Activated gamma-delta T cell treated with Interleukin-2 at 50 U/mL for 16 hours (primary cell): ENCODE data around the gene TMUB1.
A peak's percentile ranks its signal among the peaks of the same experiment; 100 is the strongest.

Experiments used
- DNase-seq: peaks from one replicate; pipeline ENCODE4 v3.0.0-alpha.2; 2020

Gene TMUB1

DNA sequence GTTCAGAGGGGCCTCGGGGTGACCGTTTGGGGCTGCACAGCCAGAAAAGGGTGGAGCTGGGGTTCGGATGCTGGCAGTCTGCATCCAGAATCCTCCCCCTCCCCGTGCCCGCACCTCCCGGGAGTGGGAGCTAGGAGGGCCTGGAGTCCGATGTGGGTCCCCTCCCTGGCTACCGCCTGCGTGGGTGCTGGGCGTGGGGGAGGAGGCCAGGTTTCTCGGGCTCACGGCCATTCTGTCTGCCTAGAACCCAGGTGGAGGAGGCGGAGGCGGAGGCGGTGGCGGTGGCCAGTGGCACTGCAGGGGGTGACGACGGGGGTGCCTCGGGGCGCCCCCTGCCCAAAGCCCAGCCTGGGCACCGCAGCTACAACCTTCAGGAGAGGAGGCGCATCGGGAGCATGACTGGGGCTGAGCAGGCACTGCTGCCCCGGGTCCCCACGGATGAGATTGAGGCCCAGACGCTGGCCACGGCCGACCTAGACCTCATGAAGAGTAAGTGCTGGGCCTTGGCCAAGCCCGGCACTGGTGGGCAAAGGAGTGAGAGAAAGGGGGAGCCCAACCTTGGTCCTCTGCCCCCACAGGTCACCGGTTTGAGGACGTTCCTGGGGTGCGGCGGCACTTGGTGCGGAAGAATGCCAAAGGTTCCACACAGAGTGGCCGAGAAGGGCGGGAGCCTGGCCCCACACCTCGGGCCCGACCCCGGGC lies 16.9 kb downstream of the TMUB1 start:
- DNase-seq = no peak

DNA sequence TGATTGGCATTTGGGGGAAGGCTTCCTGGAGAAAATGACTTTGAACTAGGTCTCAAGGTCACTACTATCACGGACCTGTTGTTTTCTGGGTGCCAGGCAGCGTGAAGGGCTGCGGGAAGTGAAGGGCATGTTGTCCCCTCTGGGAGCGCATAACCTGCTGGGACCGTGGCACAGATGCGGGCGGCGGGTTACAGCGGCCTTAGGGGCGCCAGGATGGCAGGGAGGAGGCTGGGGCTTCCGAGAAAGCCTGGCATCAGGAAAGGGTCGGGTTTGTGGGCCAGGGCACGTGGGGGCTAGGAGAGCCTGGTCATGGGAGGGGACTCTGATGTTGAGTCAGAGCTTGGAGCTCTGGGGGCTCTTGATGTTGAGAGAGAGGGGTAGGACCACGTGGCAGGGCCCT lies 17.8 kb downstream of the TMUB1 start:
- no peak for DNase-seq

GRCh38 chr7:151064993-151065392 lies 18.3 kb downstream of the TMUB1 start:
- no peak for DNase-seq

GRCh38 chr7:151064454-151064853 lies 18.8 kb downstream of the TMUB1 start:
- no peak for DNase-seq

- DNase-seq = no peak
Measured at GRCh38 chr7:151063212-151063561, 20.1 kb downstream of the TMUB1 start.

DNA sequence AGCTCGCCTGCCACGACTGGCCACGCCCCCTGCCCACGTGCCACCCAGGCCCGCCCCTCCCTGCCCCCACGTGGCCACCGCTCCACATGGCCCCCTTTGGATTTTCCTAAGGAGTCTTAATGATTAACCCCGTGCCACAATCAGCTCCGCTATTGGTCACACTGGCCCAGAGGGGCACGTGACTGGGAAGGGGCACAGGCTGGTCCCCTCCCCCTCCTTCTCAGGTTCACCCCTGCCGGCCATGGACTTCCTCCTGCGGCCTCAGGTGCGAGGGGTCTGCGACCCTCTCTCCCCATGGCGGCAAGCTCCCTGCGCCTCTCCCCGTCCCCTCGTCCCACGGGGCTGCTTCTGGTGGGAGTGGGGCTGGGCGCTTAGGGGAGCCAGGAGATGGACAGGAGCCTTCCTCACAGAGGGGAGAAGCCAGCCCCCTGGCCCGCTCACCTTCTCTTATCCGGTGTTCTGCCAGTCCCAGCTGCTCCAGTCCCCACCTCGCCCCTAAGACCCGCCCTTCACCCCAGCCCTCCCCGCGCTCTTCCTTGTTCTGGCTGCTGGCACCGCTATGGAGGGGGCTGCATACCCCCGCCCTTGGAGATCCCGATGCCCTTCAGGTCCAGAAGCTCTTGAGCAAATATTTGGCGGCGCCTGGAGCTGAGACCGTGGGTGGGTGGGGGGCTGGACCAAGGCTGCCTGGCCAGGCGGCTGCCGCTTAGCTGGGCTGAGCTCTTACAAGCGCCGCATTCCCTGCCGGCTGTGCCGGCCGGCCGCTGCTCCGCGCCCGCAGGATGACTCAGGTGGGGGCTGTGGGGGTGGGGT lies 20.7 kb downstream of the TMUB1 start:
- DNase-seq = no peak

DNA sequence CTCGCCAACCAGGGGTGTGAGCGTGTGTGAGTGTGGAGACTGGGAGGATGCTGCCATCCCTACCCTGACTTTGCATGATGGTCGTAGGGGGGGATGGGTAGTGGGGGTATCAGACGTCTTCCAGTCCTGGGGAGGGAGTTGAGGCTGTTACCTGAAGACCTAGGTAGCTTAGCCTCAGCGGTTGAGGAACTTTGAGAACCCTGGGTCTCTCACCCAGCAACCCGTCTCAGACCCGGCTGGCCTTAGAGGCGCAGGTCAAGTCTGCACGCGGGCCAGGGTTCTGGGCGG lies 21.2 kb downstream of the TMUB1 start:
- DNase-seq = no peak

- no peak for DNase-seq
Measured at GRCh38 chr7:151061213-151062110, 21.8 kb downstream of the TMUB1 start.

- no peak for DNase-seq
Measured at GRCh38 chr7:151060416-151061212, 22.7 kb downstream of the TMUB1 start.

GRCh38 chr7:151060113-151060415 lies 23.2 kb downstream of the TMUB1 start:
- DNase-seq = no peak

- peak; percentile 67 for DNase-seq
Measured at GRCh38 chr7:151059367-151060112, 23.8 kb downstream of the TMUB1 start, which contains the start of gene SLC4A2. TSS of gene SLC4A2 (plus strand) at chr7:151059589. CDS start at chr7:151061988, 2,399 bp downstream.

DNA sequence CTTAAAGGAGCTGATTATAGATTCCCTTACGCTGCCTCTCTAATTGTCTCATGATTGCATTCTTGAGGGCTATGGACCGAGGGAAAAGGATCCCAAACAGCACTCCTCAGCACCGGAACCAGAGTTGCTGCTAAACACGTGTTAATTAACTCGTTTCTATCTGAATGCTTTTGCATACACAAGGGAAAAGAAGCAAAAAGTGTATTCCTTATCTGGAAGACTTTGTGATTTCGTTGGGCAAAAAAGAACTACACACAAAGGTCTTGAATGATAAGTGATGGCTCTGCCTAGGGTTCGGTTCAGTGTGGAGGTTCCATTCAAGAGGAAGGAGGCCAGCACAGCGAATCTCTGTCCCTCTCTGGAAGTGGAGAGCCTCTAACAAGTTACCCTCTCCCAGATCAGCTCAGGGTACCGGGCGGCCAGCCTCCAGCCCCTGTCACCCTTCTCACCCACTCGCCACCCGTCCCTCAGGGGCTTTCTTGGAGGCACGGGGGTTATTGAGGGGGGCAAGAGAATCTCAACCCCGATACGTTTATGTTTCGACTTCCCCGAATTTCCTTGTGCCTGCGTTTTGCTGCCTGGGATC lies 24.4 kb downstream of the TMUB1 start:
- DNase-seq = no peak

DNA sequence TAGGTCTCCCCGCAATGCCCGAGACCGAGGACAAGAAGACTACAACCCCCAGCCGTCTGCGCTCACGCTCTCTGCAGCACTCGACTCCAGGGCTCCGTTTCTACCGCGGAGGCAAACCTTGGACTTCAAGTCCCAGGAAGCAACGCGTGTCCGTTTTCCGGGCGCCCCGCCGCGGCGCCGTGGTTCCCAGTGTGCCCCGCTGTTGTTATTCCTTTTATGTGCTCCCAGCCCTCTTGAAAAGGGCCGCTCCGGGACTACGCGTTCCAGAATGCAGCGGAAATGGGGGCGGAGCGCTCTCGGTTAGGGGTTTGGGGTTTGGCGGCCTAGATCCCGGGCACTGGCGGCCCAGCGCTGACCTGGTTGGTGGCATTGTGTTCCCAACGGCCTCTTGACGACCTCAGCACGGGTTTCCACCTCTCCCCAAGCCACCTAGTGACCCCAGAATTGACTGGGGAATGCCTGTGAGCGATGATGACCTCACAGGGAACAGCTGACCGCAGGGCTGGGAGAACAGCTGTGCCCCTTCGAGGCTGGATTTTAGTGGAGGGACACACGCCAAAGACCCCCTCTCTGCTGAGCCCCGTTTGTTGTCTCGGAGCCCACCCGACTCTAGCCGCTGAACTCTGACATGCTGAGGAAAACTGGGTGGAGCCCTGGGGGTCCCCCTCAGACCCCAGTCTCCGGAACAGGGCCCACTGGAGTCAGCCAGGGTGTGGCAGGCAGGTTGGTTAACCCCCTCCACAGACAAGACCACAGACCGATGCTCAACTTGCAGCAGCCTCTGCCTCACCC lies 25.1 kb downstream of the TMUB1 start:
- DNase-seq = peak; percentile 96

DNA sequence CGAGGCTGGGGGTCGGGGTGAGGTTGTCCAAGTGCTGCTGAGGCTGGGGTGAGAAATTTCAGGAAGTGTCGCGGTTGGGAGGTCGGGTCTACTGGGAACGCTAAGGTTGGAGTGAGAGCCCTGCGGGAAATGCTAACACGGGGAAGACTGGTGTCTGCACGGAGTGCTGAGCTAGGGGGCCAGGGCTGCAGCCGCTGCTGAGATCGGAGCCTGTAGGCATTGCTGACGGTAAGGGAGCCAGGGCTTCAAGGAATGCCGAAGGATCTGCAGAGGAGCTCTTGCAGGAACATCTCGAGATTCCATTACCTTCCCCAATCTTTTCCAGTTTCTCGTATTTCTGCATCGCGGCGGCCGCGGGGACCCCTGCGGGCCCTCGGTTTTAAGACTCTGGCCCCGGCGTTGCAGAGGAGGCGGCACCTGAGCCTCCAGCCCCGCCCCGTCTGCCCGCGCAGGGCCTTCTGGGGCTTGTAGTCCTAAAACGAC lies 25.7 kb downstream of the TMUB1 start, which contains the start of gene CDK5:
Gene CDK5 (minus strand): TSS at position 392 of the 483 bp plus-strand sequence. CDS start 49 bp downstream, at position 343.
- peak; percentile 20 for DNase-seq

- no peak for DNase-seq
Measured at GRCh38 chr7:151056666-151057505, 26.4 kb downstream of the TMUB1 start.

DNA sequence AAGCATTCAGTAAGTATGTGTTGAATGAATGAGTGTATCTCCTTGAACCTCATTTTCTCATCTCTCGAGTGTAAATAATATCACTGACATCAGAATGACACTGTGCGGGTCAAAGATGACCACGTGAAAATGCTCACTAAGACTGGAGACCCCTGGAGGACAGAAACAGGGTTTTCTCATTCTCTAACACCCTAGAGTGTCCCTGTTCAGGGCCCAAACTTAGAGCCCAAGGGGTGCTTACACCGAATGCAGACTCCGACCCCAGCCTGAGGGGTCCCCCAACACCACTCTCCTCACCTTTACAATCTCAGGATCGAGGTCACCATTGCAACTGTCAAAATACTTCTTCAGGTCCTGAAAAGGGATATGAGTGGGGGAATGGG lies 27.0 kb downstream of the TMUB1 start:
- no peak for DNase-seq

- DNase-seq = no peak
Measured at GRCh38 chr7:151053751-151054150, 29.5 kb downstream of the TMUB1 start.

DNA sequence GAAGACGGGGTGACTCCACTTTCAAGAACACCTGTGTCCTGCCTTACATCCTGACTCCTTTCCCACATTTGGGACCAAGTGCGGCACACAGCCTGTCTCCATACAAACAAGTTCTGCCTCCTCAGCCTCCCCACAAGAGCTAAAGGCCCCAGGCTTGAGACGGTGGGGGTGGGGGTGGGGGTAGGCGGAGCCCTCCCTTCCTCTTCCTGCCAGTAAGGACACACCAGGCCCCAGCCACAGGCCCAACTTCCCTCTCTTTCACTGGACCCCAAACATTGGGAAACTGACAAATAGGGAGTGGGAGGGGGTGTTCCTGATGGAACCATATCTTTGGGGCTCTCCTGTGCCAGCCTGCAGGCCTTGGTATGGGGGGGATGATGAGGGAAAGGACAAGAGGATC lies 30.2 kb downstream of the TMUB1 start:
- no peak for DNase-seq

DNA sequence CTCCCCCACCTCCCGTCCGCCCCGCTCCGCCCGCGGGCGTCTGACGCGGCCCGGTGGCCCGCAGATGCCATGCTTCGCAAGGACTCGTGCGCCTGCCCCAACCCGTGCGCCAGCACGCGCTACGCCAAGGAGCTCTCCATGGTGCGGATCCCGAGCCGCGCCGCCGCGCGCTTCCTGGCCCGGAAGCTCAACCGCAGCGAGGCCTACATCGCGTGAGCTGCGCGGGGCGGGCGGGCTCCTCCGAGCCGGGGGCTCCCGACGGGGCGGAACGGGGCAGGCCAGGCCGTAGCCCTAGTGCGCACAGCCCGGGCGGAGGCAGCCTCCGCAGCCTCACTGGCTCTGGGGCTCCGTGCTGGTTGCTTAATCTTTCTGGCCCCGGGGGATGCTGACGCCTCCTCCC lies 32.2 kb downstream of the TMUB1 start:
- peak; percentile 29 for DNase-seq
